Gastrocnemius medialis (tissue), 4 donors: ENCODE data around the gene TMEM108.

Experiments
- CTCF ChIP-seq, 5 experiments: fragments of 450-650 bp in 3 of 5; fragments of 200-600 bp in 2 of 5; sonication (generic) in 2 of 5; IDR thresholded peaks in 4 of 5; conservative IDR thresholded peaks in 1 of 5; 1 replicate in 4 of 5; 2 replicates in 1 of 5; pipeline ENCODE4 v1.5.1; 2016 to 2019; ENCODE audit warnings: antibody characterized with exemption in 5 of 5, mild to moderate bottlenecking in 3 of 5, moderate library complexity in 3 of 5
- POLR2A ChIP-seq, 2 donors: fragments of 450-650 bp; IDR thresholded peaks; one replicate each; pipeline ENCODE4 v1.6.1; 2017; ENCODE audit warnings: antibody characterized with exemption in 2 of 2, mild to moderate bottlenecking in 2 of 2, moderate library complexity in 2 of 2

- TF ChIP-seq CTCF (IDR thresholded peaks at IDR 0.05 in 4 of 5, conservative IDR thresholded peaks at IDR 0.05 in 1 of 5) (no peak), POLR2A (IDR thresholded peaks at IDR 0.05) (no peak)
Observed at GRCh38 chr3:133296981-133297380, 258.8 kb downstream of the TMEM108 start.
